Small intestine (tissue), 7 donors: Measurements from ENCODE around the gene FRY. TPM values are rescaled to one million over a fixed set of nuclear protein-coding genes. Genes with fewer than 3 reads are reported as not detected.

Experiments used
- DNase-seq, 2 donors: peaks; one replicate each; pipeline versions ENCODE4 v3.0.0 to v3.0.0-alpha.2; 2013
- FAIRE-seq: peaks from 2 replicates; lab custom pipeline; 2012; peaks lifted over from hg19 to GRCh38; lab: Jason Lieb, UNC
- H3K27ac ChIP-seq, 3 donors: one replicate each; pipeline ENCODE4 v1.5.1; 2013; ENCODE audit warnings: low read length in 2 of 3, mild to moderate bottlenecking in 2 of 3, control low read depth in 1 of 3, inconsistent platforms in 1 of 3, low read depth in 1 of 3, moderate library complexity in 1 of 3
- H3K27me3 ChIP-seq, 3 donors: one replicate each; pipeline ENCODE4 v1.6.1; 2013; ENCODE audit warnings: low read length in 3 of 3, inconsistent platforms in 1 of 3; ENCODE audit not compliant: control insufficient read depth in 3 of 3, insufficient read depth in 3 of 3
- H3K36me3 ChIP-seq, 3 donors: one replicate each; pipeline ENCODE4 v1.6.1; 2013; ENCODE audit warnings: low read length in 3 of 3, inconsistent platforms in 1 of 3, low read depth in 1 of 3, mild to moderate bottlenecking in 1 of 3, moderate library complexity in 1 of 3; ENCODE audit not compliant: control insufficient read depth in 3 of 3, insufficient read depth in 2 of 3
- H3K4me1 ChIP-seq, 3 donors: one replicate each; pipeline ENCODE4 v1.6.1; 2013; ENCODE audit warnings: low read length in 2 of 3, inconsistent platforms in 1 of 3, low read depth in 1 of 3, mild to moderate bottlenecking in 1 of 3, moderate library complexity in 1 of 3; ENCODE audit not compliant: control insufficient read depth in 3 of 3, insufficient read depth in 2 of 3
- H3K4me3 ChIP-seq, 3 donors: one replicate each; pipeline ENCODE4 v1.5.1; 2013; ENCODE audit warnings: low read length in 3 of 3, control low read depth in 1 of 3, inconsistent platforms in 1 of 3, low read depth in 1 of 3, mild to moderate bottlenecking in 1 of 3, moderate library complexity in 1 of 3
- H3K9me3 ChIP-seq, 2 donors: one replicate each; pipeline ENCODE4 v1.6.1; 2013; ENCODE audit warnings: low read depth in 1 of 2, low read length in 1 of 2; ENCODE audit not compliant: control insufficient read depth in 2 of 2, insufficient read depth in 1 of 2
- WGBS, 3 donors: extraction: QIAGEN DNeasy Blood & Tissue Kit; methylation state at CpG; one replicate each; pipeline ENCODE4 v1.1.7; 2013; 5-methylcytosine and 5-hydroxymethylcytosine counted together
- polyA plus RNA-seq, 4 donors: library from polyadenylated mRNA; stranded (reverse) in 3 of 4; unstranded in 1 of 4; fragments of 200-250 nt in 3 of 4; fragments of 120-200 nt in 1 of 4; gene quantifications; one replicate each; pipeline versions ENCODE4 v1.2.1 to v1.2.3, GENCODE V29; 2013
- donor health status: healthy with polysubstance abuse.
- donor health status: control.
- donor health status: control.
- donor health status: Bipolar disorder and iron deficiency.
- donor health status: healthy.

FRY gene
- polyA plus RNA-seq, 4 donors, result 2.0 to 13.6 (median 3.6) TPM

DNA sequence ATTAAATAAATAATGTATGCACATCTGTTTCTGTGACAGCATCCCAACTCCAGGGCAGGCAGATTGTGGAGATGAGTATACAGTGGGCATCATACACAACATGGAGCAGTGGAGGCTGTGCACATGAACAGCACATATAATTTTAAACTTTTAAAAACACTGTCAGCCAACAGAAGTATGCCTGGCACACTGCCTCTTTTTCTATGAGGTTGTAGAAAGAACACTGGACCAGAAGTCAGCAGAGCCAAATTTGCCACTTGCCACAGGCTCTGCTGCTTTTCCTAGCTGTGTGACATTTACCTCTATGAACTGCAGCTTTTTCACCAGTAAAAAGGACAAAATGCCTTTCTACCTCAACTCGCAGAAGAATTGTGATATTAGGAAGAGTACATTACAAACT, 118.7 kb downstream of the FRY start:
- Histone ChIP-seq H3K9me3 (no peaks in the 10 kb centered on the region), H3K36me3 (no peaks in the 10 kb centered on the region), H3K4me1 (no peaks in the 10 kb centered on the region), H3K4me3 (no peak overlapping the region), H3K27me3 (no peaks in the 10 kb centered on the region), H3K27ac (no peak overlapping the region)
- WGBS, 3 donors, result 79 to 96% (median 83%) methylated on average over 1 of the region's 1 CpG
- DNase-seq (no peak), FAIRE-seq (no peak)

DNA sequence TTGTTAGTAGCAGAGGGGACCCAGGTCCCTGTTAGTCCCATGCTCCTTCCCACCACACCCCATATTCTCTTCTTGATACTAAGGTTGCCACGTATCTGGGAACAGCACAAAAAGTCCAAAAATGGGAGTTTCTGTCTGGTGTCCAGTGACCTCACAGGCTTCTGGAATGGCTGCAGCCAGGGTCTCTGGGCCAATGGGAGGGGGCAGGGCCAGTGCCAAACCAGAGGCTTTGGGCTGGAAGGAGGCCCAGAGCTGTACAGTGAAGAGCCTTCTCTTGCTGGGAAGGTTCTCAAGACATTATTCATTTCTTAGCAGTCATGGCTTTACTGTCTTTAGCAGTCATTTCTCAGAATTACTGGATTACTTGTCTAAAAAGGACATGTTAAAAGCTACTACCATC, 119.2 kb downstream of the FRY start:
- FAIRE-seq (no peak), DNase-seq (no peak)
- WGBS, 3 donors, result 0 to 30% (median 22%) methylated on average over 1 of the region's 1 CpG
- H3K27ac ChIP-seq, result no peak overlapping the region
- no peaks in the 10 kb centered on the region for H3K4me1 ChIP-seq
- no peak overlapping the region for H3K4me3 ChIP-seq
- no peaks in the 10 kb centered on the region for H3K9me3 ChIP-seq
- H3K36me3 ChIP-seq, result no peaks in the 10 kb centered on the region
- no peaks in the 10 kb centered on the region for H3K27me3 ChIP-seq

DNA sequence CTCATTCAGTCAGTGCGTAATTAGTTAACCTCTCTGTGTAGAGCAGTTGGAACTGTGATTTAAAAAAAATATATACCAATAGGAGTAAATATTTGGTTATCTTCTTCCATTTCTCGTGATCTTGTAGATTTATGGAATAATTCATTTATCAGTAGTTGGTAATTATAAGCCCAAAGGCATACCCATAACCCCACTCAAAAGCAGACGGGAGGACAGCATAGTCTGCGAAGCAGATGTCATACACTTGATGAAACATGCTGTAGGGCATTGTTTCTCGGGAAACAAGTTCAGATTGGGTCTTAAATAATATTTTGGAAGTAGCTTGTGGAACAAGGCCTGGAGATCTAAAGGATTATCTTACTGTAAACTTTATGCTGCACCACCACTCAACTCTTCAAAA, 119.7 kb downstream of the FRY start:
- DNase-seq (no peak), FAIRE-seq (no peak)
- H3K9me3 ChIP-seq, result no peaks in the 10 kb centered on the region
- no peaks in the 10 kb centered on the region for H3K4me1 ChIP-seq
- no peak overlapping the region for H3K4me3 ChIP-seq
- 80 to 88% (median 85%) methylated on average over 5 of the region's 5 CpGs for WGBS, 3 donors
- H3K36me3 ChIP-seq, result no peaks in the 10 kb centered on the region
- no peaks in the 10 kb centered on the region for H3K27me3 ChIP-seq
- no peak overlapping the region for H3K27ac ChIP-seq

DNA sequence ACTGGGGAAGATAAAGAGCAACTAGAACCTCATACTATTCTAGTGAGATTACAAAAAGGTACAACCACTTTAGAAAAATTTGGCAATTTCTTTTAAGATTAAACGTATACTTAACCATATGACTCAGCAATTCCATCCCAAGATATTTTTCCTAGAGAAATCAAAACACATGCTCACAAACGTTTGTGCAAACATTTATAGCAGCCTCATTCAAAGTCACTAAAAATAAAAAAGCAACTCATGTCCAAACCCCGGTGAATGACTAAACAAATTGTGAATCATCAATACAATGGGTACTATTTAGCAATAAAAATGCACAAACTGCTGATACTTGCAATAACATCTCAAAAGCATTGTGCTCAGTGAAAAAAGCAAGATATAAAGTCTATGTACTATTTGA, 121.5 kb downstream of the FRY start:
- H3K27me3 ChIP-seq, result no peaks in the 10 kb centered on the region
- H3K27ac ChIP-seq, result no peak overlapping the region
- H3K9me3 ChIP-seq, result no peaks in the 10 kb centered on the region
- 57 to 60% (median 60%) methylated on average over 3 of the region's 3 CpGs for WGBS, 3 donors
- H3K4me3 ChIP-seq, result no peak overlapping the region
- FAIRE-seq (no peak), DNase-seq (no peak)
- H3K36me3 ChIP-seq, result no peaks in the 10 kb centered on the region
- no peaks in the 10 kb centered on the region for H3K4me1 ChIP-seq

DNA sequence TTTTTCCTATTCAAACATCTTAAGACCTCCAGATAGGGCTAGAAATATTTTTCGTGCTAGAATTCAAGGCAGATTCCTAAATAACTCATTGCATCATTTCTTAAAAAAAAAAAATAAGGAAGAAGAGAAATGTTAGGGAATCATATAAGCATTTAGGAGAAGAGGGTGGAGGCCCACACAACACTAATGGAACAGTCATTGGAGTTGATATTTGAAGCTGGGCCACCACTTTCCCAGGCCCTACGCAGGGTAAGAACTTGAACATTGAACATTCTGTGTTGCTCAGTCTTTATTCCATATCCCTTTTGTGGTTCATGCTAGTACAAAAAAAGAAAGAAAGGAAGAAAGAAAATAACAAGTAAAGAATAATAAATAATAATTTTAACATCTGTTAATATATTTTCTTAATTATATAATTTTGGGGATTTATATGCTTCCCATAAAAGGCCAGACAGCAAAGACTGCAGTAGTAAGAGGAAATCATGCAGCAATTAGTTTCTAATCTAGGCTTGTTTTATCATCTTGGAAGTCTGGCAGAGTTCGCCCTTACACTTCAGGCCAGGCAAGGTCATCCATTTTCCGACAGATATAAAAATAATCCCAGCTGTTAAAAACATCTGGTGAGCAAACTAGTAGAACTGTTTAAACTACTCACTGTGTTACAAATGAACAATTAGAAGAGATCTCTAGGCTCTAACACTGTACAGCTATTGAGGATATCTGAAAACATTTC, 127.7 kb downstream of the FRY start:
- no peaks in the 10 kb centered on the region for H3K27me3 ChIP-seq
- WGBS, 3 donors, result 43 to 53% (median 52%) methylated on average over 4 of the region's 4 CpGs
- no peak overlapping the region for H3K27ac ChIP-seq
- no peaks in the 10 kb centered on the region for H3K36me3 ChIP-seq
- H3K9me3 ChIP-seq, result no peaks in the 10 kb centered on the region
- H3K4me1 ChIP-seq, result no peaks in the 10 kb centered on the region
- no peak for DNase-seq
- no peak overlapping the region for H3K4me3 ChIP-seq
- FAIRE-seq, result no peak

DNA sequence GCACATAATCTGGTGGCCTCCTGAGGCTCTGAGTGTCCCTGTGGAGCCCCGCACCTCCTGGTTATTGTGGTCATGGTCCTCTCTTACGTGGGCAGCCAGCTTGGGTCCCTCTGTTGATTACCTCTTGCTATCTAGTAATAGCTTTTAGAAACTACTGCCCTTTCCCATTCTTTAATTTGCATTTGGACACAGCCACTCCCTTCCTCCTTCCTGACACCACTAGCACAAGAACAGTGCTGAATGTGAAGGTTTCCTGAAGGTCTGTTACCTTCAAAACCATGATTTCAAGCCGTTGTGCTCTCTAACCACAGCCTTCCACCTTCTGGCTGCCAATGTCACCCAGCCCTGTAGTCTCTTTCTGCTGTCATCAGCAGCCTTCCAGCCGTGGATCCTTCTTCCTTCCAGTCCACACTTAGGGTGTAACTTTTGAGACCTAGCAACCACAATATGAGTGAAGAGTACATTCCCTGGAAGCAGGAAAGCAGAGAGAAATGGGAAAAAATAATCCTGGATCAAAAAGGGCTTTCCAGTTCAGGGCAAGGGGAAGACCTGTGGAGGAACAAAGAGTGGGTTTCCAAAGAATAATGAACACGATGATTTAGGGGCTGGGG, 130.9 kb downstream of the FRY start:
- FAIRE-seq (no peak), DNase-seq (no peak)
- no peaks in the 10 kb centered on the region for H3K9me3 ChIP-seq
- no peak overlapping the region for H3K4me3 ChIP-seq
- 67 to 80% (median 79%) methylated on average over 5 of the region's 5 CpGs for WGBS, 3 donors
- H3K27me3 ChIP-seq, result no peaks in the 10 kb centered on the region
- H3K4me1 ChIP-seq, result no peaks in the 10 kb centered on the region
- H3K27ac ChIP-seq, result no peak overlapping the region
- no peaks in the 10 kb centered on the region for H3K36me3 ChIP-seq

DNA sequence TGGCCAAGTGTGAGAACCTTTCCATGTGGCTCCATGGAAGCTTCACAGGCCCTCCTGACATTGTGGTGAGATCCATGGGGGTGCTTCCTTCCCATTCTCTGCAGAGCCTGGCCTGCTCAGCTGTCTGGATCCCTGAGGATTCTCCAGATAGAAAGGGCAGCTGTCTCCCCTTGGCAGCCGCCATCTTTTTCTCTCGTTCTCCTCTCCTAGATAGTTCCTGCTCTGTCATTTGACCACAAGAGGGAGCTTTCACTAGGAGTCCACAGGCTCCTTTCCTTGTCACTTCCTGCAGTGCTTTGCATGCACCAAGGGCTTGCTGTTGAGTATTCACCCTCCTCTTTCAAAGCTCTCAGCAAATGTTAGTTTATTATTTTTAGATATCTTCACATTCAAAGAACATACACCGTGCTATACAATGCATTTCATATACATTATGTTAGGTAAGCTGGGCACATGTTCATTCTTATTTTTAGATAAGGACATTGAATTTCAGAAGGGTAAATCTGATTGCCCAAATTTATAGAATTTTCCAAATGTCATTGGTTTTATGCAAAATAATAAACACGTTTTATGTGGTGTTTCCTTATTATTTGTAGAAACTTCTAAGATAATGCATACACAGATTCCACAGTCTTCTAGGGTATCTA, 133.2 kb downstream of the FRY start:
- DNase-seq, result peak; percentile 62 to 71
- WGBS, 3 donors, result 64 to 85% (median 74%) methylated on average over 4 of the region's 4 CpGs
- Histone ChIP-seq H3K4me1 (no peaks in the 10 kb centered on the region), H3K9me3 (no peaks in the 10 kb centered on the region), H3K27me3 (no peaks in the 10 kb centered on the region), H3K36me3 (no peaks in the 10 kb centered on the region), H3K27ac (no peak overlapping the region), H3K4me3 (no peak overlapping the region)
- no peak for FAIRE-seq

DNA sequence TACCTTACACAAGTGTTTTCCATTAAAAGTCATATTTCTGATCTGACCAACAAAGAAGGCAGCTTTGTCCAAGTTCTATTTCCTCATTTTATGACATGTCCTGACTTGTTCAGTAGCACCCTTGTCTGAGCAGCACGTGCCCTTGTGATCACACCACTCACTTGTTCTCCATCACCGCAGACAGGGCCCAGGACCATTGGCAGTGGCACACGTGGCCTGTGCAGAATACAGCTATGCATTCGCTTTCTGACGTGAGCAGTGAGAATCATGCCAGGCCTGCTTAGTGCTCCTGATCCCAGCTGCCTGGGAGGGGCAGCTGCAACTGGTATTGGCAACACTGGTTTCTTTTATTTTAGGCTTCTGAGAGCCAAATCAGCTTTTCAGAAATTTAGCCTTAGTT, 134.2 kb downstream of the FRY start:
- DNase-seq, result no peak
- Histone ChIP-seq H3K9me3 (no peaks in the 10 kb centered on the region), H3K4me1 (no peaks in the 10 kb centered on the region), H3K36me3 (no peaks in the 10 kb centered on the region), H3K27ac (no peak overlapping the region), H3K27me3 (no peaks in the 10 kb centered on the region), H3K4me3 (no peak overlapping the region)
- no peak for FAIRE-seq
- WGBS, 3 donors, result 87 to 92% (median 88%) methylated on average over 5 of the region's 5 CpGs
